Ishikawa (cell line): ENCODE results near the gene FBXO4.
A peak's percentile ranks its signal among the peaks of the same experiment; 100 is the strongest.

ENCODE experiments used
- CEBPB ChIP-seq: IDR thresholded peaks from 2 replicates; pipeline ENCODE4 v1.6.1; 2012
- CREB1 ChIP-seq: IDR thresholded peaks from 2 replicates; pipeline ENCODE4 v1.6.1; 2012; ENCODE audit warnings: low read depth
- EGR1 ChIP-seq: IDR thresholded peaks from 2 replicates; pipeline ENCODE4 v1.6.1; 2012
- EP300 ChIP-seq: IDR thresholded peaks from 2 replicates; pipeline ENCODE4 v1.6.1; 2012; ENCODE audit warnings: borderline replicate concordance
- FOXM1 ChIP-seq: IDR thresholded peaks from 2 replicates; pipeline ENCODE4 v1.6.1; 2012; ENCODE audit warnings: low read depth, borderline replicate concordance
- NFIC ChIP-seq: IDR thresholded peaks from 2 replicates; pipeline ENCODE4 v1.6.1; 2012
- RAD21 ChIP-seq: IDR thresholded peaks from 2 replicates; pipeline ENCODE4 v1.6.1; 2012; ENCODE audit warnings: low read depth
- TAF1 ChIP-seq: IDR thresholded peaks from 2 replicates; pipeline ENCODE4 v1.6.1; 2012; ENCODE audit warnings: low read depth, mild to moderate bottlenecking
- TCF12 ChIP-seq: IDR thresholded peaks from 2 replicates; pipeline ENCODE4 v1.6.1; 2012; ENCODE audit warnings: low read depth
- TEAD4 ChIP-seq: IDR thresholded peaks from 2 replicates; pipeline ENCODE4 v1.6.1; 2012
- YY1 ChIP-seq: IDR thresholded peaks from 2 replicates; pipeline ENCODE4 v1.6.1; 2012; ENCODE audit warnings: low read depth
- ZBTB7A ChIP-seq: IDR thresholded peaks from 2 replicates; pipeline ENCODE4 v1.6.1; 2012; ENCODE audit warnings: low read depth
- TF ChIP-seq, protein P1 (sequence below): IDR thresholded peaks from 2 replicates; pipeline ENCODE4 v1.6.1; 2012
- TF ChIP-seq, protein P2 (sequence below): IDR thresholded peaks from 2 replicates; pipeline ENCODE4 v1.6.1; 2012
- TF ChIP-seq, protein P3 (sequence below): IDR thresholded peaks from 2 replicates; pipeline ENCODE4 v1.6.1; 2012; ENCODE audit warnings: low read depth, mild to moderate bottlenecking

FBXO4 gene

DNA sequence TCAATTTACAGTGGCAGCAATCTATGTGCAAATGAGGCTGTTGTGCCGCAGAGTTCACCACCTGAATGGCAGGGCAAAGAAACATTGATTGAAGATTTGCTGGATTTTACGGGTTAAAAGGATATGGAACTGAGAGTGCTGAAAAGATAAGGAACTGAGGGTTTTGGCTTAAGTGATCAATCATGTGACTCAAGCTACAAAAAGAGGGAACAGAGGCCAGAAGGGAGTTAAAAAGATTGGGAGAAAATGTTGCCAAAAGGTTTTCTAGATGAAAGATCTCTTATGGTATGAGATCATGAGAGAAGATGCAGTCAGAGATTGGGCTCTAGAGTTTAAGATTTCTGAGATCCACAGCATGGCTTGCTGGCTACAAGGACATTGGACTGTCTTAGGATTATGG lies 28.9 kb upstream of the FBXO4 start:
- TF ChIP-seq CREB1: no peak
- TF ChIP-seq, protein P1, sequence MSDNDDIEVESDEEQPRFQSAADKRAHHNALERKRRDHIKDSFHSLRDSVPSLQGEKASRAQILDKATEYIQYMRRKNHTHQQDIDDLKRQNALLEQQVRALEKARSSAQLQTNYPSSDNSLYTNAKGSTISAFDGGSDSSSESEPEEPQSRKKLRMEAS: no peak
- no peak for TF ChIP-seq EP300
- no peak for TF ChIP-seq CEBPB

DNA sequence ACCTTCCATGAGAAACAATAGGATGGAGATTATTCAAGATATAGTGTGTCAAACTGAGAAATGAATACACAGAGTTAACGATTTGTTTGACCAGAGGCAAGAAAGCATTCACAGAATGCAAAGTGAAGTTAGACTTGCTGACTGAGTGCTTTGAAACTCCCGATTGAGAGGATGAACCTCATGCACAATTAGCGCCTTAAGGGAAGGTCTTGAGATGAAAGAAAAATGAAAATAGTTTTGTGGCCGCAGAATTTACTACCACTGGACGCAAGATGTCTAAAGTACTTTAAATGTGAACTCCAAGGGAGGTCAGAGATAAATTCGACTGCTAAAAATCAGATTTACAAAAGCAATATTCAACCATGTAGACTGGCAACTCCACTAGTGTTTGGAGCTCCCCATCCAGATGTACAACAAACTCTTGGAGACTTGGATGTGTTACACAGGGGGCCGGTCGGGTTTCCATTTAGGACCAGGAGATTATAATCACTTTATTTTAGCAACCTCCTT lies 21.6 kb upstream of the FBXO4 start:
- TF ChIP-seq, protein P1: no peak
- TF ChIP-seq CREB1: no peak
- TF ChIP-seq TEAD4: no peak
- TF ChIP-seq, protein P2, sequence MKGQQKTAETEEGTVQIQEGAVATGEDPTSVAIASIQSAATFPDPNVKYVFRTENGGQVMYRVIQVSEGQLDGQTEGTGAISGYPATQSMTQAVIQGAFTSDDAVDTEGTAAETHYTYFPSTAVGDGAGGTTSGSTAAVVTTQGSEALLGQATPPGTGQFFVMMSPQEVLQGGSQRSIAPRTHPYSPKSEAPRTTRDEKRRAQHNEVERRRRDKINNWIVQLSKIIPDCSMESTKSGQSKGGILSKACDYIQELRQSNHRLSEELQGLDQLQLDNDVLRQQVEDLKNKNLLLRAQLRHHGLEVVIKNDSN: no peak

DNA sequence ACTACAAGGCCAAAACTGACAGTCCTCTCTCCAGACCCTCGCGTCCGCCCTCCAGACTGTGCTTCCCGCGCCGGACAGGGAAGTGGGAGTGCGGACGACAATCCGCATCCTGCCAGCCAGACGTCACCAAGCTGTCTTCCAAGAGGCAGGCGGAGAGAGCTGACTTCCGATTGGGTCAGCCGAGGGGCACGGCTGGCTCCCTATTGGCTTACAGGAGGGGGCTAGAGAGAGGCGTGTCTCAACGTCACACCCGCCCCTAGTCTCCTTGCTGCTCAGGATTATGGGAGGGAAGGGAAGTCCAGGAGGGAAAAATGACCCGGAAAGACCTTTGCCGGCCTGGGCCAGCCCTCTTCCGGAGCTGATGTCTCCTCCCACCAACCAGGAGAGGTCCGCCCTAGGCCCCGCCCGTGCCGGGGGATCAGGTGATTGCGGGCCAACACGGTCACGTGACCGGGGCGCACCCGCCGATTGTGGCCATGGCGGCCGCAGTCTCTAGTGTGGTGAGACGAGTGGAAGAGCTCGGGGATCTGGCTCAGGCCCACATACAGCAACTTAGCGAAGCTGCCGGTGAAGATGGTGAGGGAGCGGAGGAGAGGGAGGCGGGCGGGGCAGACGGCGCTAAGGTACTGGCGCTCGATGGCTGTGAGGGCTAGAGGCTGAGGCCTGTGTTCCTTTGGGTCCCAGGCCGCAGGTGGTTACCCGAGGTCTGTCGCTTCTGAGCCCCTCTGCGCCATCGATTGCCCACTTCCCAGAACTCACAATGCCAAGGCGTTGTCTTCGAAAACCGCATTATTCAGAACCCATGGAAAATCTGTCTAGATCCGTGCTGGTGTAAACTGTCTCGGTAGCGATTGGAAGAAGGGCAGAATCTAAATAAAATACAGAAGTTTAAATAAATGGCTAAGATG lies 20.9 kb upstream of the FBXO4 start, which contains the start of gene RIMOC1:
Gene RIMOC1, plus strand, starts transcription at position 453 of the 908 bp plus-strand sequence. Its CDS starts 24 bp downstream, at position 477.
- TF ChIP-seq TAF1: peak; percentile 94
- TF ChIP-seq, protein P2: peak; percentile 99
- no peak for TF ChIP-seq ZBTB7A
- peak; percentile 6; the same call in 1 of the 2 replicates for TF ChIP-seq NFIC
- TF ChIP-seq, protein P1: peak; percentile 77
- peak; percentile 83 for TF ChIP-seq CREB1
- TF ChIP-seq RAD21: no peak
- TF ChIP-seq, protein P3, sequence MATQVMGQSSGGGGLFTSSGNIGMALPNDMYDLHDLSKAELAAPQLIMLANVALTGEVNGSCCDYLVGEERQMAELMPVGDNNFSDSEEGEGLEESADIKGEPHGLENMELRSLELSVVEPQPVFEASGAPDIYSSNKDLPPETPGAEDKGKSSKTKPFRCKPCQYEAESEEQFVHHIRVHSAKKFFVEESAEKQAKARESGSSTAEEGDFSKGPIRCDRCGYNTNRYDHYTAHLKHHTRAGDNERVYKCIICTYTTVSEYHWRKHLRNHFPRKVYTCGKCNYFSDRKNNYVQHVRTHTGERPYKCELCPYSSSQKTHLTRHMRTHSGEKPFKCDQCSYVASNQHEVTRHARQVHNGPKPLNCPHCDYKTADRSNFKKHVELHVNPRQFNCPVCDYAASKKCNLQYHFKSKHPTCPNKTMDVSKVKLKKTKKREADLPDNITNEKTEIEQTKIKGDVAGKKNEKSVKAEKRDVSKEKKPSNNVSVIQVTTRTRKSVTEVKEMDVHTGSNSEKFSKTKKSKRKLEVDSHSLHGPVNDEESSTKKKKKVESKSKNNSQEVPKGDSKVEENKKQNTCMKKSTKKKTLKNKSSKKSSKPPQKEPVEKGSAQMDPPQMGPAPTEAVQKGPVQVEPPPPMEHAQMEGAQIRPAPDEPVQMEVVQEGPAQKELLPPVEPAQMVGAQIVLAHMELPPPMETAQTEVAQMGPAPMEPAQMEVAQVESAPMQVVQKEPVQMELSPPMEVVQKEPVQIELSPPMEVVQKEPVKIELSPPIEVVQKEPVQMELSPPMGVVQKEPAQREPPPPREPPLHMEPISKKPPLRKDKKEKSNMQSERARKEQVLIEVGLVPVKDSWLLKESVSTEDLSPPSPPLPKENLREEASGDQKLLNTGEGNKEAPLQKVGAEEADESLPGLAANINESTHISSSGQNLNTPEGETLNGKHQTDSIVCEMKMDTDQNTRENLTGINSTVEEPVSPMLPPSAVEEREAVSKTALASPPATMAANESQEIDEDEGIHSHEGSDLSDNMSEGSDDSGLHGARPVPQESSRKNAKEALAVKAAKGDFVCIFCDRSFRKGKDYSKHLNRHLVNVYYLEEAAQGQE: no peak
- TF ChIP-seq YY1: peak; percentile 94
- no peak; the same call in 1 of the 2 replicates for TF ChIP-seq EGR1
- 0 out of 2 replicates have a peak, but pooled peaks have one; percentile 11 for TF ChIP-seq EP300
- no peak for TF ChIP-seq CEBPB
- peak; percentile 57 for TF ChIP-seq TCF12
- TF ChIP-seq FOXM1: peak; percentile 49; the same call in 1 of the 2 replicates
- TF ChIP-seq TEAD4: 0 out of 2 replicates have a peak, but pooled peaks have one; percentile 7

DNA sequence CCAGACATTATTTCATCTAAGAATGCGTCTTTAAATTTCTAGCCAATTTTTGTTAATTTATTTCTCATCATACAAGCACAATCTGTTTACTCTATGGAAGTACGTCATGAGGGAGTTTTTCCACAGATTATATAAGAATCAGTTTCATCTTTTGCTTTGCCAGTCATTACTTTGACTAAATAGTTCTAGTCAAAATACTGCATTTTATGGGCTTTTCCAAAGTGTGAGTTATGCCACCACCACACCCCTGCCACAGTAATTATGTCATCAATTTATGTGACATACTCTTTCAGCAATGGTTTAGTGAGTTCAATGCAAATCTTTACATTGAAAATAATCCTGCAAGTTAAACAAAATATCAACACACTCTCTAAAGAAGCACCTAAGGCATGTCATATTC lies 18.9 kb upstream of the FBXO4 start:
- TF ChIP-seq FOXM1: no peak
- no peak for TF ChIP-seq EGR1
- TF ChIP-seq, protein P1: no peak
- TF ChIP-seq, protein P2: no peak

DNA sequence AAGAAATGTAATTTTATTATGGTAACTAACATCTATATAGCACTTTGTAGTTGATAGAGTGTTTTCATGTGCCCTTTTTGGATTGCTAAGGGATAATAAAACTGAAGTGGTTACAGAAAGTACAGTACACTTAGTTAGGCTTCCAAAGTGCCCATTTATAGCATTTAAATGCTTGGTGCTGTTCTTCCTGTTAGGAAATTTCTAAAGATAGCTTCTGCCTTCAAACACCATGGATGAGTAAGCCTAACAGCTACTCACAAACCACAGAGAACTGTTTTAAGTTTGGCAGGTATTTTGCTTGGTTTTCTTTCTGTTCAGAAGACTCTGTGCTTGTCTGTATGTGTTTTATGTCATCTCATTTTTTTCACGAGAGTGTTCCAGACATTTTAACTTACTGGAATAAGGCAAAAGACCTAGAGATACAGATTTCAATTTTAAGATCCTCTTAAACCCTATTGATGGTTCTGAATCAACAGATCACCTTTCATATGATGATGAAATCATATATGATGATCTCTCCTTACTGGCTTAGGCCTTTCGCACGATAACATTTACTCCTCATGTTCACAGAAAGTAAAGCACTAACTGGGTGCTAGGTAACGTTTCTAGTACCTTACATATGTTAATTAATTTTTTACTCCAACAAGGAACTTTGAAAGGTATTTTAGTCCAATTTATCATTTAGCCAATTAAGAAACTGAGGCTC lies 16.6 kb upstream of the FBXO4 start:
- TF ChIP-seq, protein P3: no peak
- TF ChIP-seq, protein P1: no peak
- no peak for TF ChIP-seq TEAD4
- TF ChIP-seq YY1: no peak
- TF ChIP-seq CREB1: no peak
- no peak for TF ChIP-seq NFIC
- TF ChIP-seq EP300: no peak
- TF ChIP-seq RAD21: no peak
- TF ChIP-seq, protein P2: no peak
- TF ChIP-seq TCF12: no peak
- TF ChIP-seq FOXM1: no peak
- TF ChIP-seq ZBTB7A: no peak
- TF ChIP-seq EGR1: no peak
- no peak for TF ChIP-seq CEBPB
- no peak for TF ChIP-seq TAF1
